ENCODE results near the gene OR7G3.

DNA sequence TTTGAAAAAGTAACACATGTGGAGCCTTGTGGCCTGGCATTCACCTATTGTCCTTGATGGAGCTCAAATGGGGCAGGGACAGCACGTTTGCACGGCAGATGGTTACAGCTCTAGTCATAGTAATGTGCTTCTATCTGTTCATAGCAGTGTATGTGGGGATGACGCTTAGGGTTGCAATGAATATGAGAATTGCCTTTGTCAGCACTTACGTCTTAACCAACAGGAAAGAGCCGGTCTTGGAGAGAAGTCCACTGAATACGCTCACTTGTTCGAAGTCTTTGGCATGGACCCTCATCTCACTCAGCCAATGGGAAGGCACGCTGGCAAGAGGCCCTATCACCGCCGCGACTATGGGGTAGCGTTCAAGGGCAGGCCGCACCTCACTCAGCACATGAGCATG, 33.1 kb upstream of the OR7G3 start:
- TF ChIP-seq, protein P1, sequence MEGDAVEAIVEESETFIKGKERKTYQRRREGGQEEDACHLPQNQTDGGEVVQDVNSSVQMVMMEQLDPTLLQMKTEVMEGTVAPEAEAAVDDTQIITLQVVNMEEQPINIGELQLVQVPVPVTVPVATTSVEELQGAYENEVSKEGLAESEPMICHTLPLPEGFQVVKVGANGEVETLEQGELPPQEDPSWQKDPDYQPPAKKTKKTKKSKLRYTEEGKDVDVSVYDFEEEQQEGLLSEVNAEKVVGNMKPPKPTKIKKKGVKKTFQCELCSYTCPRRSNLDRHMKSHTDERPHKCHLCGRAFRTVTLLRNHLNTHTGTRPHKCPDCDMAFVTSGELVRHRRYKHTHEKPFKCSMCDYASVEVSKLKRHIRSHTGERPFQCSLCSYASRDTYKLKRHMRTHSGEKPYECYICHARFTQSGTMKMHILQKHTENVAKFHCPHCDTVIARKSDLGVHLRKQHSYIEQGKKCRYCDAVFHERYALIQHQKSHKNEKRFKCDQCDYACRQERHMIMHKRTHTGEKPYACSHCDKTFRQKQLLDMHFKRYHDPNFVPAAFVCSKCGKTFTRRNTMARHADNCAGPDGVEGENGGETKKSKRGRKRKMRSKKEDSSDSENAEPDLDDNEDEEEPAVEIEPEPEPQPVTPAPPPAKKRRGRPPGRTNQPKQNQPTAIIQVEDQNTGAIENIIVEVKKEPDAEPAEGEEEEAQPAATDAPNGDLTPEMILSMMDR (conservative IDR thresholded peaks at IDR 0.05; ENCODE audit: low read length) = no peak
- no peak for TF ChIP-seq EZH2phosphoT487 (IDR thresholded peaks at IDR 0.05; ENCODE audit: borderline replicate concordance, low read depth, low read length)
